Ovary (tissue), 3 donors: ENCODE results near the gene ABLIM1.

Source experiments
- CTCF ChIP-seq, 3 donors: fragments of 450-650 bp in 2 of 3; fragments of 200-600 bp in 1 of 3; IDR thresholded peaks; one replicate each; pipeline versions ENCODE4 v1.5.1 to v1.8.0; 2016 to 2022; ENCODE audit warnings: antibody characterized with exemption in 3 of 3, mild to moderate bottlenecking in 1 of 3
- EP300 ChIP-seq: sonication (generic); formaldehyde crosslinking; IDR thresholded peaks from one replicate; pipeline ENCODE4 v1.6.1; 2017; ENCODE audit warnings: antibody characterized with exemption
- POLR2A ChIP-seq: fragments of 450-650 bp; IDR thresholded peaks from one replicate; pipeline ENCODE4 v1.6.1; 2017; ENCODE audit warnings: antibody characterized with exemption, mild to moderate bottlenecking, moderate library complexity
- donor health status: DM: no; HTN: no; CAD: no.

- TF ChIP-seq EP300 (no peak), POLR2A (no peak), CTCF (IDR thresholded peaks at IDR 0.05) (no peak)
Observed at GRCh38 chr10:114516356-114516755, 141.7 kb downstream of the ABLIM1 start.
